H1 (cell line): Measurements from ENCODE around the gene TBX15. TPM values are rescaled to one million over a fixed set of nuclear protein-coding genes. Genes with fewer than 3 reads are reported as not detected.

Source experiments
- ASH2L ChIP-seq: fragments of 200-600, 300-600 bp; sonication (generic); IDR thresholded peaks from one replicate; pipeline ENCODE4 v1.7.1; 2017; ENCODE audit warnings: low read length
- ATF3 ChIP-seq: IDR thresholded peaks from 2 replicates; pipeline ENCODE4 v1.6.1; 2011; ENCODE audit warnings: low read depth, mild to moderate bottlenecking, low read length; ENCODE audit not compliant: insufficient read depth
- BACH1 ChIP-seq: IDR thresholded peaks from 2 replicates; pipeline ENCODE4 v1.6.1; 2012; ENCODE audit warnings: low read length, improper control_type of control experiment
- CHD7 ChIP-seq: fragments of 300-600 bp; sonication (generic); IDR thresholded peaks from 2 replicates; pipeline ENCODE4 v1.7.1; 2012; ENCODE audit warnings: low read length, moderate library complexity, mild to moderate bottlenecking, inconsistent platforms; ENCODE audit not compliant: insufficient replicate concordance
- CTBP2 ChIP-seq: IDR thresholded peaks from 2 replicates; pipeline ENCODE4 v1.7.0; 2011; ENCODE audit warnings: borderline replicate concordance, mild to moderate bottlenecking, moderate library complexity, mixed read lengths, low read length; ENCODE audit not compliant: insufficient read depth, insufficient read length
- GTF2F1 ChIP-seq: IDR thresholded peaks from 2 replicates; pipeline ENCODE4 v1.6.1; 2012; ENCODE audit warnings: low read depth, low read length, improper control_type of control experiment, borderline replicate concordance
- KDM1A ChIP-seq: fragments of 200-600, 300-600 bp; sonication (generic); IDR thresholded peaks from 2 replicates; pipeline ENCODE4 v1.7.1; 2016; ENCODE audit warnings: mild to moderate bottlenecking, low read length, borderline replicate concordance
- SAP30 ChIP-seq: fragments of 300-600 bp; sonication (generic); IDR thresholded peaks from 2 replicates; pipeline ENCODE4 v1.7.1; 2012; ENCODE audit warnings: low read length, moderate library complexity, mild to moderate bottlenecking, inconsistent platforms; ENCODE audit not compliant: insufficient read depth, insufficient replicate concordance
- SP1 ChIP-seq: IDR thresholded peaks from 2 replicates; pipeline ENCODE4 v1.6.1; 2011; ENCODE audit warnings: low read depth, low read length
- TAF7 ChIP-seq: optimal IDR thresholded peaks from 2 replicates; pipeline ENCODE3; 2011; ENCODE audit warnings: low read depth, mild to moderate bottlenecking, inconsistent platforms, low read length, moderate library complexity, borderline replicate concordance
- YY1 ChIP-seq: IDR thresholded peaks from 2 replicates; pipeline ENCODE4 v1.6.1; 2011; ENCODE audit warnings: low read depth, mild to moderate bottlenecking, low read length
- polyA plus RNA-seq, 7 experiments: library from polyadenylated mRNA; depleted of rRNA in 3 of 7; stranded (reverse) in 5 of 7; unstranded in 2 of 7; fragments of >200 nt in 5 of 7; fragments of 200-250 nt in 2 of 7; gene quantifications; 1 replicate in 5 of 7; 2 replicates in 1 of 7; 4 replicates in 1 of 7; pipeline versions ENCODE4 v1.2.1 to v1.2.3, GENCODE V29; 2011 to 2013; ENCODE audit warnings: missing spikeins in 2 of 7, mixed read lengths in 2 of 7
- total RNA-seq: library from RNA; stranded (reverse); fragmentation: NEBNext Ultra II Directional; extraction: Animal tissue kit (Norgen Biotek cat#: 25700); gene quantifications from 2 replicates; pipeline ENCODE4 v1.2.1, GENCODE V29; 2021

The TBX15 gene
- total and polyA plus RNA-seq, 2 of the 8 experiments (the other 6 are each of a cell fraction or from before 2014, with no cell fraction given), result 0.14 to 0.24 TPM

GRCh38 chr1:119032986-119033385 lies 44.8 kb upstream of the TBX15 start (continued):
- TF ChIP-seq CHD7, result no peak
- TF ChIP-seq SAP30, result no peak
- no peak for TF ChIP-seq ATF3
- TF ChIP-seq GTF2F1, result no peak
- TF ChIP-seq ASH2L, result no peak
- no peak for TF ChIP-seq YY1
- TF ChIP-seq BACH1, result no peak
- no peak for TF ChIP-seq TAF7
- no peak for TF ChIP-seq KDM1A
- no peak for TF ChIP-seq CTBP2
- no peak for TF ChIP-seq SP1
